Anterior cingulate cortex (tissue), 58 donors: ENCODE measurements around the gene CDYL2.
A peak's percentile ranks its signal among the peaks of the same experiment; 100 is the strongest.

Source experiments
- DNase-seq, 58 donors: peaks; one replicate each; lab custom pipeline; 2025; lab: John Stamatoyannopoulos, UW

Gene CDYL2

GRCh38 chr16:80607204-80607603 lies 197.2 kb downstream of the CDYL2 start:
- DNase-seq, result no peak

- no peak for DNase-seq
Observed at GRCh38 chr16:80606221-80606766, 198.1 kb downstream of the CDYL2 start.

GRCh38 chr16:80604600-80605355 lies 199.6 kb downstream of the CDYL2 start:
- no peak for DNase-seq

GRCh38 chr16:80602894-80603293 lies 201.5 kb downstream of the CDYL2 start:
- DNase-seq, result no peak

GRCh38 chr16:80601182-80601581 lies 203.2 kb downstream of the CDYL2 start:
- DNase-seq, result no peak

- no peak for DNase-seq
Observed at GRCh38 chr16:80599466-80599865, 204.9 kb downstream of the CDYL2 start.

- no peak for DNase-seq
Observed at GRCh38 chr16:80596507-80597207, 207.7 kb downstream of the CDYL2 start.

- DNase-seq, result no peak
Observed at GRCh38 chr16:80594756-80595155, 209.6 kb downstream of the CDYL2 start.

- peak in 1 of 58 donors; percentile 2 for DNase-seq
Observed at GRCh38 chr16:80592273-80592672, 212.1 kb downstream of the CDYL2 start.

- no peak for DNase-seq
Observed at GRCh38 chr16:80591071-80591915, 213.1 kb downstream of the CDYL2 start.

GRCh38 chr16:80587071-80587470 lies 217.3 kb downstream of the CDYL2 start:
- DNase-seq, result no peak

GRCh38 chr16:80586476-80586875 lies 217.9 kb downstream of the CDYL2 start:
- no peak for DNase-seq

- no peak for DNase-seq
Observed at GRCh38 chr16:80585764-80586163, 218.6 kb downstream of the CDYL2 start.

- DNase-seq, result peak in 5 of 58 donors; percentile 4 to 16 (median 6)
Observed at GRCh38 chr16:80583466-80583865, 220.9 kb downstream of the CDYL2 start.

GRCh38 chr16:80580109-80580832 lies 224.1 kb downstream of the CDYL2 start:
- DNase-seq, result no peak

GRCh38 chr16:80577485-80578280 lies 226.7 kb downstream of the CDYL2 start:
- DNase-seq, result no peak

- DNase-seq, result no peak
Observed at GRCh38 chr16:80576343-80576912, 228.0 kb downstream of the CDYL2 start.

- peak in 1 of 58 donors; percentile 1 for DNase-seq
Observed at GRCh38 chr16:80573700-80574120, 230.7 kb downstream of the CDYL2 start.

GRCh38 chr16:80570106-80570478 lies 234.3 kb downstream of the CDYL2 start:
- DNase-seq, result no peak
